Activated CD8-positive, alpha-beta memory T cell treated with anti-CD3 and anti-CD28 coated beads for 36 hours (primary cell): ENCODE measurements around the gene USP7. TPM values are rescaled to one million over a fixed set of nuclear protein-coding genes. Genes with fewer than 3 reads are reported as not detected.

Experiments used
- CTCF ChIA-PET: fragments of 350-600 bp; sonication (Branson Sonifier 250); formaldehyde crosslinking; loops from one replicate; lab custom pipeline; 2021; ENCODE audit warnings: antibody characterized with exemption; lab: Charles Lee
- POLR2A ChIA-PET: fragments of 350-600 bp; sonication (Branson Sonifier 250); formaldehyde crosslinking; loops from one replicate; lab custom pipeline; 2021; ENCODE audit warnings: antibody characterized with exemption; lab: Charles Lee
- total RNA-seq, 2 experiments: library from RNA; stranded (reverse); gene quantifications; one replicate each; pipeline ENCODE4 v1.2.3, GENCODE V29; 2021

The USP7 gene
- total RNA-seq, 2 experiments from 2014 or later = 192 to 209 TPM

DNA sequence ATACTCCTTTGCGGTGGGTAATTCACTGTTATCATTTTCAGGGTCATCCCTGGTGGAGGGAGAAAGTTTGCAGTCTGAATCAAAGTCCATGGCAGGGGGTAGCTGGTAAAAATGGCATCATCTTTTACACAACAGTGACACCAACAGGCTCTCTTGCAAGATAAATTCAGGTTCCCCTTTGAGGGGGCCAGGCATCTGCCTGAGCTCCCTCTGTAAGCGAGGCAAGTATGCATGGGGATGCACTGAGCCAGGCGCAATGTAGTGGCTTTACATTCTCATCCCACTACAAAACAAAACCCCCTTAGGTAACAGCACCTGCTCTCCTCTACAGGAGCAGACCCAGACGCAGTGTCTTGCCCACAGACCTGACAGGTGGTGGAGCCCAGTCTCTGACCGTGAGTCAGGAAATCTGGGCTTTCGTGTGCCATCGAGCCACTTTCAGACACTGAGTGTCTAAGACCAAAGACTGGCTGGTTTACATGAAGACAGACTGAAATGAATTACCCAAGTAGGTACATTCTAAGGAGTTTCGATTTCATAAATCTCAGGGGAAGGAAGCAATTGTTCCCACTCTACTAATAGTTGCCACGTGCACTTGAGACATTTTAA lies 63.9 kb downstream of the USP7 start:
- CTCF ChIA-PET = interaction anchor here (2.3 to 2.5 kb wide), 2 partner anchors 37 to 109 kb away, joined by 6 to 10 read pairs; no protein-coding TSS in a partner anchor
- POLR2A ChIA-PET = no interaction called here

DNA sequence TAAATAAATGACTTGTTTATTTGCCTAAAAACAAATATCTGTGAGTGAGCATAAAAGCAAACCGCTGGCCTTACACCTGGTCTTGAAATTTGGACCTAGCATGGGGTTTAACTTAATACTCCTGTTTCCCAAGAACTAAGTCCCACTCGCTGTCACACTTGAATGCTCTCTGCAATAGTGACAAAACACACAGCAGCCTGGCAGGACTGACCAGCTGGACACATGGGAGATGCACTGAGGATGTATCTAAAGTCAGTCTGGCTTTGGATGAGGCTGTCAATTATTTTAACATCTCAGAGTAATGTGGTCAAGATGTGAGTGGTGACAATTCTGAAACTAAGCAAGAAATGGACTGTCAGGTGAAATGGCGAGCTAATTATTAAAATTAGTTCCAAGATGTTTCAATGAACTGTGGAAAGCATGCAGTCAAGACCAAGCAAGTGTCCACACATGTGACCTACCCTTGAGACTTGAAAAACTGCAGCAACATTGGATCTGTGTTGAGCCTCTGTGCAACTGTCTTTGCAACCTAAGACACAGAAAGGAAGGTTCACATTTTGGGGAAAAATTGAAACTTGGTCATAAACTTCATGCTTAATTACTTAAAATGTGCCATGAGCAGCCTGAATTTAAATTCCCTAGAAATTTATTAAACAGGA lies 64.9 kb downstream of the USP7 start:
- CTCF ChIA-PET = interaction anchor here (1.3 kb wide), 1 partner anchor 37 kb away, joined by 4 read pairs; no protein-coding TSS in a partner anchor
- POLR2A ChIA-PET = no interaction called here

DNA sequence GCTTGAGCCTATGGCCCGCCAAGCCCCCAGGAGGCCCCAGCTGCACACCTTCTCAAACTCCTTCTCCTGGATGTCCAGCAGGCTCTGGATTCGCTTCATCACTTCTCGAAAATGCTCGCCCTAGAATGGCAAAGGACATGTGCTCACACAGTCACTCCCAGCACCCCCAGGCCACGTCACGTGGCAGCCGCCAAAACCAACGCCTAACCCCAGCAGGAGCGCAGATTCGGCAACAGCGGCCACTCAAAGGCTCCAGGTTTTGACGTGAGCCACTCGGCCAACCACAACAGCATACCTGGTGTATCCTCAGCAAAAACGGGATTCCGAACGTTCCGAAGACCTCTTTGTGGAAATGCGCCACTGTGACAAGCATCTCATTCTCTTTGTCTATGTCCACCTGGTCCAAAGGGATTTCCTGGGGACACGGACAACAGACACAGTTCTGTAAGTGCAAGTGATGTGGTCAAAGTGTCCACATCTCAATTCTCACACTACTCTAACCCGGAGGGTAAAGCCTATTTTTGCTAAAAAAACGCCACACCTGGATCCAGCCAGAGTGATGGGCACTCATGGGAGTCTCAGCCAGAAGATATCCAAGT lies 68.9 kb downstream of the USP7 start:
- CTCF ChIA-PET = interaction anchor here (0.7 to 1.0 kb wide), 3 partner anchors 13 to 189 kb away, joined by 3 to 4 read pairs (median 4); no protein-coding TSS in a partner anchor
- POLR2A ChIA-PET = interaction anchor here (0.6 kb wide), 1 partner anchor 66 kb away, joined by 3 read pairs; no protein-coding TSS in a partner anchor

DNA sequence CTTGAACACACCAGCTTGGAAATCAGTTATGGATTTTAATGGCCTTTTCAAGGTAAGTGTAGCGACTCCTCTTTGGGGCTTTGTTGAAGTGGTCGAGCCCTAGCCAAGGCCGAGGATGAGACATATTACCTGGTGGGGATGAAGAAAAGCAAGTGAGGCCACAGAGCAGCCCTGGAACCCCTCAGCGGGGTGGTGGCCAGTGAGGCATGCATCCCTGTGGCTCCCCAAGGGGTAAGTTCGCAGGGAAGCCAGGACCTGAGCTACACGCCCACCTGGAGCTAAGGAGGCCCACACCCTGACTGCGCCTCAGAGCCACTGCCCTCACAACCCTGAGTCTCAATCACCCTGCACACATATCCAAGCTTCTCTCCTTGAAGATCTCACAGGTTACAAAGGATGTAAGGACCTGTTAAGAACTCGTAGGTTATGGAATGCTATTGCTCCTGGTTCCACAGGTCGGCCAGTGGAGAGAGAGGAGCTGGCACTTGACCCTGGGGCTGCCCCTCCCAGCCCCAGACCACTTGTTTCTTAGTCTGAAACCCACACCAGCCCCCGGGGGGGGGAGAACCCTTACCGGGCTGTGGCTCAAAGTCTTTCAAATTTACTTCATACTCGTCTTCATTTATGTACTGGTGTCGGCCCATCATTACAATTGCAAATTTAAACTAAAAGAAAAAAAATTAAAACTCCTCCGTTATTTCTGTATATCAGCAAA lies 69.6 kb downstream of the USP7 start:
- POLR2A ChIA-PET = no interaction called here
- CTCF ChIA-PET = interaction anchor here (0.8 to 2.4 kb wide), 3 partner anchors 13 to 42 kb away, joined by 4 to 7 read pairs (median 4); no protein-coding TSS in a partner anchor

DNA sequence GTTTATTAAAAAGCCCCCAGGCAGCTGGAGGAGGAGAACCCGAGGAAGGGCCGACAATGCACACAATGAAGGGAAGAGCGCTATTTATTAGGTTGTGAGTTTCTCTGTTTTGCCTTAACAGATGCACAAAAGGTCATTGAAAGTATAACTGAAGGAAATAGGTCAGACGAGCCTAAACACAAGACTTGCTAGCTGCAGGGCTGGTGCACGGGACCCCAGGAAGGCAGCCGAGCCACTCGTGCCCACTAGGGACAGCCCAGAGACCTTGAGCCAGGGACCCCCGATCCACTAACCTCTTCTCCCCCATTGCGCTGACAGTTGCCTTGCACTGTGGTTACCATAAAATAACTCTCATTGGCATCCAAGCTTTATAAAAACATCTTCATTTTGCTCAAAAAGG lies 70.3 kb downstream of the USP7 start:
- POLR2A ChIA-PET = no interaction called here
- CTCF ChIA-PET = interaction anchor here (0.6 to 2.4 kb wide), 2 partner anchors 13 to 140 kb away, joined by 3 to 7 read pairs; no protein-coding TSS in a partner anchor

DNA sequence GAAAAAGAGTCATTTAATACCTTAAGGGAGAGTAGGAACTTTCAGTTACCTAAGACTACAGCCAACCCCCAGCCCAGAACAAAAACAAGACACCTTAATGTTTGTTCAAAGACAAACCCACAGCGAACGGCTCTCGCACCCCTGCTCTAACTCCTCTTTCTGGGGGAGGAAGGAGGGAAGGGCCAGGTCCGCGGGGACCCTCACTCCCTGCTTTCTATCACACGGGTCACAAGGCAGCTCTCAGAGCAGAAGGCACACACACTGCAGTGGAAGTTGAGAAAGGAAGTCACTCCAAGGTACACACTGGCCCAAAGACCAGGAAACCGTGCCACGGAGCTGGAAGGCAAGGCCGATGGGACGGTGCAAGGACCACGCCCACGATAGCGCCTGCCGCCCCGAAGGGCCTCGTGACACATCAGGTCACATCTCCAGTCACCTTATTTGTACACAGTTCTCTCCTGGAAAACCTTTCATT lies 71.6 kb downstream of the USP7 start:
- CTCF ChIA-PET = interaction anchor here (0.9 to 2.4 kb wide), 2 partner anchors 12 to 59 kb away, joined by 4 to 7 read pairs; no protein-coding TSS in a partner anchor
- POLR2A ChIA-PET = interaction anchor here (0.8 to 0.9 kb wide), 2 partner anchors 23 to 72 kb away, joined by 3 read pairs; partner anchors contain the start of genes CARHSP1 and USP7

DNA sequence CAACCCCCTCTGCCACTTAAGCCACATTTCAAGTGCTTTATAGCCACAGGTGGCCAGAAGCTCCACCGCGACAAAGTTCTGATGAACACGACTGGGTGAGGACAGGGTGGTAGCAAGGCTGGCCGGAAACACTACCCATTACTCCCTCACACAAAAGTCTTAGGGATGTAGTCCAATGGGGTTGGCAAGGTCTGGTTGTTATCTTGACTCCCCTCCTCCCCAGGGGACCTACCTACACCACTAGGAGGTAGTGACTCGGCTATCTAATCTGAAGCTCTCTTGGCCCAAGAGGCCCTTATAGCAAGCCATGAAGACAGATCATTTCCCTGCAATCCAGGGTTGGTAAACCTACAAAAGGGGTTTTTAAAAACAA lies 73.2 kb downstream of the USP7 start:
- ChIA-PET POLR2A (no interaction called here), CTCF (interaction anchor here (0.7 to 1.8 kb wide), 3 partner anchors 10 to 230 kb away, joined by 3 to 8 read pairs (median 3); no protein-coding TSS in a partner anchor)

DNA sequence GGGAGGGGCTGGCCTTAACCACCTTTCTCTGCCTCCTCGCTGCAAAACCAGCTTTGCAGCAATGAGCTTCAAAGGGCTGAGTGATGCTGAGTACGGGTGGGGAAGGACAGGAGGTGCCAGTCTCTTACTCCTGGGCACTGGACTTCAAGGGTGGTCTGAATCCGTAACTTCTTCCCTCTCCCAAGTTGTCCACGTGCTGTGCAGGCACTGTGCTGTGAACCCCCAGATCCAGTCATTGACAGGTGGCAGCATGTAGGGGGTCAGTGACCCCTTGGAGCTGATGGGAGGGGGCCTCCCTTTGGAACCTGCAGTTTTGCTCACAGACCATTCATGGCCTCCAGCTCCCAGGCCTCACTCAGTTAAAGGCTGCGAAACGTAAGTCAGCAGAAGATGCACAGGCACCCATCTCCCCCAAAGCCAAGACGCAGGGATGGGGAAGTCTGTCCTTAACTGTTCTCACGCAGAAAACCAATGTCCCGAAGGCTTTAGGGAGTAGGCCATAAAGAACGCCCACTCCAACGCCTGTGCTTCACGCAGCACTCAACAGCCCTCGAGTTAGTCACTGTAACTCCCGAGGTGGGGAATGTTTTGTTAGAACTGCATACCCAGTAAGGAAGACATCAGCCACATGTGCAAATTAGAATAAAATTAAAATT lies 73.7 kb downstream of the USP7 start:
- POLR2A ChIA-PET = no interaction called here
- CTCF ChIA-PET = interaction anchor here (1.2 to 1.8 kb wide), 2 partner anchors 10 to 46 kb away, joined by 8 read pairs; no protein-coding TSS in a partner anchor

DNA sequence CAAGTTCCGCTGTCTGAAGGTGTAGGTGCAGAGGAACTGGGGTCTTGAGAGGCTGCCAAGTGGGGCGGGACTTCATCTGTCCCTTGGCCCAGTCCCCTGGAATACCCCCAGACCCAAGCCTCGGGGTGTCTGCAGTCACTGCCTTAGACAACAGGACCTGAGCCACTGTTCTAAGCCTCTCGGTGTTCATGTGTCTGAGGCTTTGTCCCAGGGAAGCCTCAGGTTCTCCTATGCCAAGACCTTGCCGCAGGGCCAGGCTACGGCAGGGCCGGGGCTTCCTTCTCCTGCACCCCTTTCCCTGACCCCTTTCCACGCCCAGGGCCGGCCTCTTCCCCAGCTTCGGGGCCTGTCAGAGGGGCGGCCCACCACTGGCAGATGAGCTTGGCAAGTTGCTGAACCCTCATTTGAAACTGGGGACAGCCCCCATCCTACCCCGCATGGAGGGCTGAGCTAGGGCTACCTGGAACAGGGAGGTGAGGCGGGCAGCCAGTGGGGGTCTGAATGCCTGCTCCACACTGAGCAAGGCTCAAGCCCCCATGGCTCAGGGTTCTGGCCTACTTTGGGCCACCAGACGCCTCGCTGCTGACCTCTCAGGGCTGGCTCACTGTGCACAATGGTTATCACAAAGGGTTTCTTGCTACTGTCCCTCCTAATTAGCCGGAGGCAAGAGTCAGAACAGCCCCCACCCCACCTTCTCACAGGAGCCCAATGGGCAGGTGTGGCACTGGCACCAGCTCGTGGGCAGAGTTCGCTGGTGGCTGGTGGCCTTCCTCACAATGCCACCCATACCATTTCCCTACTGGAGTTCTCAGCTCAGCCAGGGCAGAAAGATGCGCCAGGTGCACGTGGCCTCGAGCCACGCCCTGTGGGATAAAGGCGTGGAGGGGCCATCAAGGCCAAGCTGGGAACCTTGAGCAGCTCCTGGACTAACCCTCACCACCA lies 74.5 kb downstream of the USP7 start:
- ChIA-PET CTCF (interaction anchor here (0.6 to 1.8 kb wide), 4 partner anchors 9 to 361 kb away, joined by 4 to 8 read pairs (median 6); no protein-coding TSS in a partner anchor), POLR2A (no interaction called here)

DNA sequence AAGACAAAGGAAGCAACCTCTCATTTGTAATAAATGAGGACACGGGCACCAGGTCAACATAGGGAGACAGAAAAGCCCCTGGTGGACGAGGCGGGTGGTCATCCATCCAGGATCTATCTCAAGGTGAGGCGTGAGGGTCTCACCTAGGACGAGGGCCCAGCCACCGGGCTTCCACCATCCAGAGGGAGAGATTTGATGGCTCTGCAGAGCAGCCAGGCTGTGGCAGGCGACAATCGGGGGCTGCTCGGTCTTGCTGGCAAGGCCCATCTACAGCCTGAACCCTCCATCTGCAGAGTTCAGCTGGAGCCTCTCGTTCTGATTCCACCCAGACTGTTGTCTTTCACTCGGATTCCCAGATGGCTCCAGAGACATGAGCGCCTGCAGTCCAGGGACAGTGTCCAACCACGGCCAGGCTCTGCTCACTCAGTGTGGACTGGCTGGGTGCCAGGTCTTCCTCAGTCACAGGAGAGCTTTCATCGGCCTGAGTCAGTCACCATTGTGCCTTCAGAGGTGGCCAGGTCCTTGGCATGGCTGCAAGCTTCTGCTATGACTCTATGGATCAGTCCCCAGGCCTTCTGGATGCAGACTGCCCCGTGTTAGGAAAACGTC lies 75.7 kb downstream of the USP7 start:
- CTCF ChIA-PET = interaction anchor here (1.1 kb wide), 1 partner anchor 248 kb away, joined by 4 read pairs; no protein-coding TSS in a partner anchor
- POLR2A ChIA-PET = no interaction called here

DNA sequence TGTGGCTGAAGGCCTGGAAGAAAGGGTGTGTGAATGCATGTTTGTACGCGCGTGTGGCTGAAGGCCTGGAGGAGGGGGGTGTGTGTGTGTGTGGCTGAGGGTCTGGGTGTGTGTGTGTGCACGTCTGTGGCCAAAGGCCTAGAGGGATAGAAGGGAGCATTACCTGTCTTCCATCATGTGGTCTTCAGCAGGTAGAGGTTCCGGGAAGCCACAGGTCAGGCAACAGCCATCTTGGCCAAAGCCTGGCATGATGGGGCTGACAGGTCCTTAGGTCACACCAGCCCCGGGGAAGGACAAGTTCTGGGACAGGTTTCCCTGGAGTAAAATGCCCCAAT lies 76.3 kb downstream of the USP7 start:
- ChIA-PET POLR2A (no interaction called here), CTCF (no interaction called here)

DNA sequence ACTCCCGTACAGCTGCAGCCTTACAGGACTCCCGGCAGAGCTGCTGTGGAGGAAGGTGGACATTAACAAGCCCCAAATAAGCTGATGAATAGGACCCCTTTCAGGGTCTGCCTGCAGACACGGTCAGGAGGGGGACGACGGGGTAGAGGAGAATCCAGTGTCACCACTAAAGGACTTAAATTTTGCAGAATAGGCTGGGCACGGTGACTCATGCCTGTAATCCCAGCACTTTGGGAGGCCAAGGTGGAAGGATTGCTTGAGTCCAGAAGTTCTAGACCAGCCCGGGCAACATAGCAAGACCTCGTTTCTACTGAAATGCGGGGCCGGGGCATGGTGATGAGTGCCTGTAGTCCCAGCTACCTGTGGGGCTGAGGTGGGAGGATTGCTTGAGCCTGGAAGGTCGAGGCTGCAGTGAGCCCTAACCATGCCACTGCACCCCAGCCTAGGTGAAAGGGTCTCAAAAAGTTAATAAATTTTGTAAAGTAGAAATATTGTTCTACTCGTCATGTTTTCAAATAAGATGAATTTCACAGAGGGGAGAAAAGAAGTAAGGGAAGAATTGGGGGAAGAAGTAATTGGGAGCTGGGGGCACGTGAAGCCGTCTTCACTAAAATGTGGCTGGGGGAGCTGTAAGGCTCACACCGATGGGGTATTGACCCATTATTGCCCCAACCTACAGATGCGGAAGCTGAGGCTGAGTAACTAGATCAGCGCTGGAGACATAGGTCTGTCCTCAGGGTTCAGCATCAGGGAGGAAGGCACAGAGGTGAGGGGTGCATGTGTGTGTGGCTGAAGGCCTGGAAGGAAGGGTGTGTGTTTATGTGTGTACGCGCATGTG lies 76.9 kb downstream of the USP7 start:
- ChIA-PET POLR2A (no interaction called here), CTCF (interaction anchor here (0.6 to 1.6 kb wide), 2 partner anchors 13 to 50 kb away, joined by 3 to 4 read pairs; no protein-coding TSS in a partner anchor)

DNA sequence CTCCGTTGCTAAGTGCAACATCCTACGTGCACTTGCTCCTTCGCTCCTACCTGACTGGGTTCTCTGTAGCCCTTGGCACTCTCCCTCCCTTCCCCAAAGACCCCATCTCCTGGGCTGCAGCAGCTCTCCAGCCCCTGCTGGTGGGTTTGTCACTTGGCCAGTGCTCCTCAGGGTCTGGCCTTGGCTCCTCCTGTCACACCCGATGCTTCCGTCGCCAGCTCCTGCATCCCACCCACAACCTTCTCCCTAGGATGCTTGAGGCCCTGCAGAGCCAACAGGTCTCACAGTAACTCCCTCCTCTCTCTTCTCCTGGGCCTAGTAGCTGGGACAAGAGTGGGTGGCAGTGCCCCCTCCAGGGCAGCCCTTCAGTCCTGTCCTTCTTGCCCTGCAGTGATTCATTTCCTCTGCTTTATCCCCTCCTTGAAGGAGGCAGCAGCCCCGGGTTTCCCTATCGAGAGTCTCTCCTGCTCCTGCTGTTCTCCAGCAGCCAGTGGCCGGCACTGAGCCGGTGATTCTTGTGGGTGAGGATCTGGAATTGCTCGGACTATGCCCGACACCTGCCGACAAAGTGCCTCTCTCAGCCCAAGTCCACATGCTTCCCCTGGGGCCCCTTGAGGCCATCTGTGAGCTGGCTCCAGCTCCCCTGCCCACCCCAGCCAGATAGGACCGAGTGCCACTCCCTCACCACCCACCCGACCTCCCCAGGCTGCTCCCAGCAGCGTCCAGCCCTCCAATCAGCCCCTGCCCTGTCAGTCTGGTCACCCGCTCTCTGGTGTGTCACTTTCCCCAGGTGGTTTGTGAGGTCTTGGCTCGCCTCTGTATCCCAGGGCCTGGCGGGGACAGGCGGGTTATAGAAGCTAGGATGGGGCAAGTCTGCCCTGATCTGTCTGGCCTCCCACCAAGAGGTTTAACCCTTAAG lies 77.8 kb downstream of the USP7 start:
- ChIA-PET POLR2A (no interaction called here), CTCF (interaction anchor here (0.6 to 1.6 kb wide), 3 partner anchors 12 to 239 kb away, joined by 3 to 4 read pairs (median 4); no protein-coding TSS in a partner anchor)

DNA sequence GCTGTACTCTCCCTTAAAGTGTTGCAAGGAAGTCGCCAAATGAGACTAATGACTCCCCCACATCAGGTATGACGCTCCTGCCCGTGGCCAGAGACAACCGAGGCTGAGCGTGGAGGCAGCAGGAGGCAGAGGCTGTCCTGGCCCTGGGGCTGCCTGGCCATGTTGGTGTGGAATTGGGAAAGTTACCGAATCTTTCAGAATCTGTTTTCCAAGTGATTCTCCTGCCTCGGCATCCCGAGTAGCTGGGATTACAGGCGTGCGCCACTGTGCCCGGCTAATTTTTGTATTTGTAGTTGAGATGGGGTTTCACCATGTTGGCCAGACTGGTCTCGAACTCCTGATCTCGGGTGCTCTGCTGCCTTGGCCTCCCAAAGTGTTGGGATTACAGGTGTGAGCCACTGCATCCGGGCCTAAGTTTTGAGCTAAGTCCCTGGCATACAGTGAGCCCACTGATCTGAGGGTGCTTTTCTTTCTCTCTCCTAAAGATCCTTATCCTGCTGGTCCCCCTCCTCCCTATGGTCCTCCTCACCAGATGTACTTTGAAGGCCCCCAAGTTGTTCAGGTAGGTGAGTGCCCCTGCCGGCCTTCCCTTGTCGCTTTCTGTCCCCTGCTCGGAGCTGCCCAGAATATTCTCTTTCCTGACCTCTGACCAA lies 80.9 kb downstream of the USP7 start:
- ChIA-PET POLR2A (no interaction called here), CTCF (interaction anchor here (0.8 kb wide), 1 partner anchor 316 kb away, joined by 3 read pairs; no protein-coding TSS in a partner anchor)
